Lung (tissue), 12 donors: ENCODE results near the gene ATOX1. TPM values are rescaled to one million over a fixed set of nuclear protein-coding genes. Genes with fewer than 3 reads are reported as not detected.
"Not testable (repeated sequence)": the region's sequence is repeated elsewhere in the genome, so short reads cannot be mapped to it uniquely, and the experiment has no call there.

Experiments
- ATAC-seq: fragments of 200-7000 bp; cut with Tn5 transposase; one replicate; pipeline ENCODE4 v1.9.1; 2020; ENCODE audit warnings: moderate number of reproducible peaks; ENCODE audit not compliant: insufficient read depth, low FRiP score
- DNase-seq, 3 donors: peaks; one replicate each; pipeline ENCODE4 v3.0.0-alpha.2; 2013 to 2017
- H3K27ac ChIP-seq, 2 donors: one replicate each; pipeline ENCODE4 v1.5.1; 2013; ENCODE audit warnings: mild to moderate bottlenecking in 2 of 2, moderate library complexity in 2 of 2, control low read depth in 1 of 2, inconsistent platforms in 1 of 2, low read depth in 1 of 2, low read length in 1 of 2
- H3K27me3 ChIP-seq, 3 donors: one replicate each; pipeline ENCODE4 v1.5.1; 2013; ENCODE audit warnings: low read length in 2 of 3; ENCODE audit not compliant: control insufficient read depth in 3 of 3, insufficient read depth in 3 of 3
- H3K36me3 ChIP-seq, 4 donors: one replicate each; pipeline ENCODE4 v1.5.1; 2013; ENCODE audit warnings: low read length in 4 of 4, mild to moderate bottlenecking in 1 of 4, moderate library complexity in 1 of 4; ENCODE audit not compliant: control insufficient read depth in 4 of 4, insufficient read depth in 4 of 4
- H3K4me1 ChIP-seq, 5 donors: one replicate each; pipeline ENCODE4 v1.5.1; 2013; ENCODE audit warnings: low read length in 5 of 5, mild to moderate bottlenecking in 2 of 5, moderate library complexity in 1 of 5; ENCODE audit not compliant: control insufficient read depth in 5 of 5, insufficient read depth in 5 of 5
- H3K4me3 ChIP-seq: one replicate; pipeline ENCODE4 v1.5.1; 2013; ENCODE audit warnings: mild to moderate bottlenecking, control low read depth, moderate library complexity
- H3K9ac ChIP-seq, 2 donors: one replicate each; pipeline ENCODE4 v1.5.1; 2013; ENCODE audit warnings: low read length in 2 of 2, control low read depth in 1 of 2; ENCODE audit not compliant: insufficient read depth in 1 of 2
- H3K9me3 ChIP-seq, 4 donors: one replicate each; pipeline ENCODE4 v1.5.1; 2013; ENCODE audit warnings: low read length in 3 of 4, mild to moderate bottlenecking in 1 of 4, moderate library complexity in 1 of 4; ENCODE audit not compliant: control insufficient read depth in 4 of 4, insufficient read depth in 3 of 4
- CTCF ChIP-seq: IDR thresholded peaks from 2 replicates; pipeline ENCODE4 v1.5.1; 2012; ENCODE audit warnings: mild to moderate bottlenecking; ENCODE audit errors: control extremely low read depth, extremely low read depth
- WGBS, 2 donors: extraction: QIAGEN DNeasy Blood & Tissue Kit; methylation state at CpG; one replicate each; pipeline ENCODE4 v1.1.7; 2013; 5-methylcytosine and 5-hydroxymethylcytosine counted together
- polyA plus RNA-seq, 2 donors: library from polyadenylated mRNA; stranded (reverse); fragments of 200-250 nt; gene quantifications; one replicate each; pipeline ENCODE4 v1.2.1, GENCODE V29; 2013
- total RNA-seq, 2 donors: library from RNA; depleted of rRNA in 1 of 2; stranded (reverse); fragments of >200 nt in 1 of 2; gene quantifications; one replicate each; pipeline ENCODE4 v1.2.1, GENCODE V29; 2014 to 2021
- donor health status: control.
- donor health status: control.
- donor health status: Bipolar disorder and iron deficiency.
- donor health status: healthy.
- donor health status: DM: yes; HTN: yes; CAD: no.

The ATOX1 gene
- total and polyA plus RNA-seq, 4 donors: 65.1 to 225 (median 121) TPM

DNA sequence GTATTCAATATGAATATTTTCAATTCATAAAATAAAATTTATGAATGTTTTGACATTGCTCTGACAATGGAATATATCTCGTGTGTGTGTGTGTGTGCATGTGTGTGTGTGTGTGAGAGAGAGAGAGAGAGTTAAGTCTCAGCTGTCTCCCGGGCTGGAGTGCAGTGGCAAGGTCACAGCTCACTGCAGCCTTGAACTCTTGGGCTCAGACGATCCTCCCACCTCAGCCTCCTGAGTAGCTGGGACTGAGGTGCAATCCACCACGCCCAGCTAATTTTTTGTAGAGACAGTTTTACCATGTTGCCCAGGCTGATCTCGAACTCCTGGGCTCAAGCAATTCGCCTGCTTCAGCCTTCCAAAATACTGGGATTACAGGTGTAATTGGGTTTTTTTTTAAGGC, 29.4 kb upstream of the ATOX1 start:
- Histone ChIP-seq H3K4me3 (no peak overlapping the region), H3K9me3 (no peaks in the 10 kb centered on the region), H3K36me3 (peaks cover 15 to 22% (median 17%) of the 10 kb centered on the region in 4 donors), H3K4me1 (peaks cover 0 to 9% (median 0%) of the 10 kb centered on the region in 5 donors), H3K27ac (no peak overlapping the region), H3K9ac (no peak overlapping the region), H3K27me3 (no peaks in the 10 kb centered on the region)
- DNase-seq (no peak), ATAC-seq (no peak)
- WGBS, 2 donors: 88 to 92% methylated on average over 6 of the region's 6 CpGs
- no peak for TF ChIP-seq CTCF

- WGBS, 2 donors: 78 to 89% methylated on average over 4 of the region's 4 CpGs
- TF ChIP-seq CTCF: no peak
- peaks cover 7 to 12% (median 10%) of the 10 kb centered on the region in 4 donors for H3K36me3 ChIP-seq
- no peak for ATAC-seq
- H3K4me1 ChIP-seq: peaks cover 0 to 10% (median 0%) of the 10 kb centered on the region in 5 donors
- H3K27ac ChIP-seq: no peak overlapping the region
- no peak for DNase-seq
- no peaks in the 10 kb centered on the region for H3K27me3 ChIP-seq
- no peak overlapping the region for H3K9ac ChIP-seq
- no peaks in the 10 kb centered on the region for H3K9me3 ChIP-seq
- no peak overlapping the region for H3K4me3 ChIP-seq
Measured at GRCh38 chr5:151786468-151786867, 28.0 kb upstream of the ATOX1 start.

- no peak overlapping the region for H3K9ac ChIP-seq
- WGBS, 2 donors: 68 to 81% methylated on average over 3 of the region's 3 CpGs
- no peaks in the 10 kb centered on the region for H3K9me3 ChIP-seq
- H3K27me3 ChIP-seq: no peaks in the 10 kb centered on the region
- DNase-seq (no peak), ATAC-seq (no peak)
- H3K4me1 ChIP-seq: peaks cover 0 to 19% (median 4%) of the 10 kb centered on the region in 5 donors
- no peak for TF ChIP-seq CTCF
- peaks cover 0 to 7% (median 3%) of the 10 kb centered on the region in 4 donors for H3K36me3 ChIP-seq
- H3K4me3 ChIP-seq: no peak overlapping the region
- H3K27ac ChIP-seq: no peak overlapping the region
Measured at GRCh38 chr5:151784141-151784540, 25.7 kb upstream of the ATOX1 start.

- ATAC-seq, H3K36me3 ChIP-seq, H3K9ac ChIP-seq, DNase-seq, H3K9me3 ChIP-seq, H3K4me3 ChIP-seq, H3K27me3 ChIP-seq, H3K27ac ChIP-seq: not testable (repeated sequence)
- 96% methylated on average over 16 of the region's 16 CpGs for WGBS, 2 donors
- peaks cover 0 to 19% (median 4%) of the 10 kb centered on the region in 5 donors for H3K4me1 ChIP-seq
Measured at GRCh38 chr5:151783664-151784063, 25.2 kb upstream of the ATOX1 start.
